Panc1 (cell line): Measurements from ENCODE around the gene SLAMF1.

Experiments
- CTCF ChIP-seq: fragments of 450-650 bp; IDR thresholded peaks from 2 replicates; pipeline ENCODE4 v1.5.1; 2017; ENCODE audit warnings: mild to moderate bottlenecking
- POLR2AphosphoS5 ChIP-seq: IDR thresholded peaks from 2 replicates; pipeline ENCODE4 v1.6.1; 2012; ENCODE audit warnings: mild to moderate bottlenecking, low read depth, low read length, moderate library complexity
- SIN3A ChIP-seq: IDR thresholded peaks from 2 replicates; pipeline ENCODE4 v1.6.1; 2012; ENCODE audit warnings: low read depth, mild to moderate bottlenecking, low read length, moderate library complexity, borderline replicate concordance; ENCODE audit not compliant: insufficient read depth
- TCF7L2 ChIP-seq: IDR thresholded peaks from 2 replicates; pipeline ENCODE4 v1.6.1; 2011; ENCODE audit warnings: mild to moderate bottlenecking, low read depth, low read length, inconsistent platforms

- no peak for TF ChIP-seq CTCF
- no peak for TF ChIP-seq SIN3A
- no peak for TF ChIP-seq POLR2AphosphoS5
- TF ChIP-seq TCF7L2, result no peak
These were observed 19.2 kb upstream of the SLAMF1 start for GRCh38 chr1:160666079-160666442.
